Endodermal cell (in vitro differentiated cells): ENCODE data around the gene BRD7. TPM values are rescaled to one million over a fixed set of nuclear protein-coding genes. Genes with fewer than 3 reads are reported as not detected.

Source experiments
- DNase-seq: peaks from one replicate; pipeline ENCODE4 v3.0.0-alpha.2; 2017
- H3K27ac ChIP-seq: 2 replicates; pipeline ENCODE4 v1.5.1; 2013; ENCODE audit warnings: mild to moderate bottlenecking, low read depth, low read length, moderate library complexity
- H3K27me3 ChIP-seq: 2 replicates; pipeline ENCODE4 v1.6.1; 2013; ENCODE audit warnings: mild to moderate bottlenecking, low read length, moderate library complexity; ENCODE audit not compliant: insufficient read depth, control insufficient read depth, poor library complexity, severe bottlenecking
- H3K36me3 ChIP-seq: 2 replicates; pipeline ENCODE4 v1.7.0; 2013; ENCODE audit warnings: mild to moderate bottlenecking, low read length, moderate library complexity; ENCODE audit not compliant: control insufficient read depth, insufficient read depth
- H3K4me1 ChIP-seq: one replicate; pipeline ENCODE4 v1.7.0; 2013; ENCODE audit warnings: low read length; ENCODE audit not compliant: control insufficient read depth, insufficient read depth
- H3K4me3 ChIP-seq: 2 replicates; pipeline ENCODE4 v1.5.1; 2013; ENCODE audit warnings: mild to moderate bottlenecking, low read length, moderate library complexity
- H3K9ac ChIP-seq: 2 replicates; pipeline ENCODE4 v1.6.1; 2013; ENCODE audit warnings: mild to moderate bottlenecking, low read length, moderate library complexity; ENCODE audit not compliant: poor library complexity, severe bottlenecking; ENCODE audit errors: extremely low read depth
- H3K9me3 ChIP-seq: 2 replicates; pipeline ENCODE4 v1.6.1; 2013; ENCODE audit warnings: mild to moderate bottlenecking, low read length, moderate library complexity; ENCODE audit not compliant: control insufficient read depth
- H3K27ac Mint-ChIP-seq: 2 replicates; pipeline ENCODE4 v1.8.0; 2020; ENCODE audit warnings: mixed read lengths
- H3K27me3 Mint-ChIP-seq: 2 replicates; pipeline ENCODE4 v1.8.0; 2021; ENCODE audit warnings: mild to moderate bottlenecking, mixed read lengths; ENCODE audit not compliant: insufficient read depth
- H3K36me3 Mint-ChIP-seq: 2 replicates; pipeline ENCODE4 v1.8.0; 2020; ENCODE audit warnings: low read depth, mixed read lengths
- H3K4me1 Mint-ChIP-seq: 2 replicates; pipeline ENCODE4 v1.8.0; 2020; ENCODE audit warnings: mixed read lengths
- H3K4me3 Mint-ChIP-seq: 2 replicates; pipeline ENCODE4 v1.8.0; 2020; ENCODE audit warnings: mild to moderate bottlenecking, moderate library complexity, mixed read lengths
- H3K9me3 Mint-ChIP-seq: 2 replicates; pipeline ENCODE4 v1.8.0; 2020; ENCODE audit warnings: mild to moderate bottlenecking, mixed read lengths
- WGBS, 2 experiments: methylation state at CpG; one replicate each; pipeline versions ENCODE4 v1.1.5 to v1.1.7; 2013; ENCODE audit warnings: missing lambda C conversion rate in 2 of 2, mixed read lengths in 1 of 2; ENCODE audit not compliant: insufficient coverage in 1 of 2, insufficient read length in 1 of 2; 5-methylcytosine and 5-hydroxymethylcytosine counted together
- total RNA-seq, 2 donors: library from RNA; stranded (reverse); fragmentation: NEBNext Ultra II Directional in 1 of 2; extraction: Animal tissue kit (Norgen Biotek cat#: 25700) in 1 of 2; gene quantifications; 2 replicates in 1 of 2; 3 replicates in 1 of 2; pipeline ENCODE4 v1.2.1, GENCODE V29; 2021
- TF ChIP-seq, protein P1 (sequence below): fragments of 200-600 bp; sonication (generic); conservative IDR thresholded peaks from 2 replicates; pipeline ENCODE4 v1.5.0; 2021; ENCODE audit warnings: antibody characterized with exemption, mild to moderate bottlenecking

The BRD7 gene
- total RNA-seq, 2 donors from 2014 or later: 125 to 163 TPM

DNA sequence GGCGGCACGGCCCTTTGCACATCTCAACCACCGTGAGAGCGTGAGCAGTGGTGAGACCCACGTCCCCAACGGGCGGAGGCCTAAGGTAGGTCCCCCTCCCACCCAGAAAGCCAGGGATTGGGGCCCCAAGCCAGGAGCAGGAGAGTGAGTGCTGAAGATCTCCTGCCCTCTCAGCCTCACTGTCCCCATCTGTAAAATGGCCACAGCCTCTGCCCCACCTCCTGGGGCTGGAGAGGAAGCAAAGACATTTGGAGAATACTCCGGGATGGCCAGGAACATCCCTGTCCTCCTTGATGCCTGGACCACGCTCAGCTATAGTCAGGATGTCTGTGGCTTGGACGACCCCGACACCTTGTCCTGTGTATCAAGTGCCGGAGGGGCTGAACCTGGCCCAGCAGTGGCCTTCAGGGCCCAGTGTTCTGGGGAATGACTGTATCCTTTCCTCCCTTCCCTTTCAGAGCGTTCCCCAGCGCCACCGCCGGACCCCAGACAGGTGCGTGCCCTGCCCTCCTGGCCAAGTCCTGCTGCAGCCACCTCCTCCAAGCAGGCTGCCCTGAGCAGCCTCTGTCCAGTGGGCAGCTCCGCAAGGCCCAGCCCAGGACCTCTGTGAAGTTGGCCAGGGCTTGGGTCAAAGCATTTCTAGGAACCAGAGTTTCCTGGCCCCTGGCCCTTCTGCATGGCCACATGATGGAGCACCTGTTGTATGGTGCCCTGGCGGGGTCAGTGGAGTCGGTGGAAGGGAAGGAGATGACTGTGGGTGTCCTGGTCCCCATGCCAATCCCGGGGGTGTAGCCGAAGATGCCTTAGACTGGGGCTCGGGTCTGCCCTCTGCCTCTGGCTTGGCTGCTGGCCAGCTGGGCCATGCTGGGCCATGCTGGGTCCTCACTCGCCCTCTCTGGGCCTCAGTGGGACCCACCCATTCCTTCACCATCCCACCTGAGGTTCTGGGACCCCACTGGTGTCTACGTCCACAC is 64.0 kb downstream of the BRD7 start:
- H3K9ac ChIP-seq: no peak overlapping the region
- DNase-seq: peak; percentile 36
- WGBS, 2 experiments: 90% methylated on average over 18 to 24 of the region's 25 CpGs
- no peaks in the 10 kb centered on the region for H3K4me1 ChIP-seq
- no peaks in the 10 kb centered on the region for H3K36me3 ChIP-seq
- Mint-ChIP-seq H3K4me1 (peaks cover 6% of the 10 kb centered on the region), H3K9me3 (no peaks in the 10 kb centered on the region), H3K36me3 (peaks cover 4% of the 10 kb centered on the region), H3K4me3 (no peak overlapping the region), H3K27me3 (no peaks in the 10 kb centered on the region), H3K27ac (no peak overlapping the region)
- H3K4me3 ChIP-seq: no peak overlapping the region
- no peak overlapping the region for H3K27ac ChIP-seq
- no peaks in the 10 kb centered on the region for H3K9me3 ChIP-seq
- no peaks in the 10 kb centered on the region for H3K27me3 ChIP-seq
- TF ChIP-seq, protein P1, sequence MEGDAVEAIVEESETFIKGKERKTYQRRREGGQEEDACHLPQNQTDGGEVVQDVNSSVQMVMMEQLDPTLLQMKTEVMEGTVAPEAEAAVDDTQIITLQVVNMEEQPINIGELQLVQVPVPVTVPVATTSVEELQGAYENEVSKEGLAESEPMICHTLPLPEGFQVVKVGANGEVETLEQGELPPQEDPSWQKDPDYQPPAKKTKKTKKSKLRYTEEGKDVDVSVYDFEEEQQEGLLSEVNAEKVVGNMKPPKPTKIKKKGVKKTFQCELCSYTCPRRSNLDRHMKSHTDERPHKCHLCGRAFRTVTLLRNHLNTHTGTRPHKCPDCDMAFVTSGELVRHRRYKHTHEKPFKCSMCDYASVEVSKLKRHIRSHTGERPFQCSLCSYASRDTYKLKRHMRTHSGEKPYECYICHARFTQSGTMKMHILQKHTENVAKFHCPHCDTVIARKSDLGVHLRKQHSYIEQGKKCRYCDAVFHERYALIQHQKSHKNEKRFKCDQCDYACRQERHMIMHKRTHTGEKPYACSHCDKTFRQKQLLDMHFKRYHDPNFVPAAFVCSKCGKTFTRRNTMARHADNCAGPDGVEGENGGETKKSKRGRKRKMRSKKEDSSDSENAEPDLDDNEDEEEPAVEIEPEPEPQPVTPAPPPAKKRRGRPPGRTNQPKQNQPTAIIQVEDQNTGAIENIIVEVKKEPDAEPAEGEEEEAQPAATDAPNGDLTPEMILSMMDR: no peak

- Histone ChIP-seq H3K9me3 (no peaks in the 10 kb centered on the region), H3K4me1 (no peaks in the 10 kb centered on the region), H3K9ac (no peak overlapping the region), H3K4me3 (no peak overlapping the region), H3K27ac (no peak overlapping the region), H3K36me3 (no peaks in the 10 kb centered on the region), H3K27me3 (no peaks in the 10 kb centered on the region)
- no peaks in the 10 kb centered on the region for H3K27me3 Mint-ChIP-seq
- DNase-seq: peak; percentile 41
- peaks cover 4% of the 10 kb centered on the region for H3K36me3 Mint-ChIP-seq
- TF ChIP-seq, protein P1: no peak
- no peaks in the 10 kb centered on the region for H3K9me3 Mint-ChIP-seq
- peaks cover 6% of the 10 kb centered on the region for H3K4me1 Mint-ChIP-seq
- H3K27ac Mint-ChIP-seq: no peak overlapping the region
- WGBS, 2 experiments: 93 to 97% methylated on average over 22 to 33 of the region's 33 CpGs
- H3K4me3 Mint-ChIP-seq: no peak overlapping the region
Measured at GRCh38 chr16:50303605-50304466, 65.0 kb downstream of the BRD7 start.

DNA sequence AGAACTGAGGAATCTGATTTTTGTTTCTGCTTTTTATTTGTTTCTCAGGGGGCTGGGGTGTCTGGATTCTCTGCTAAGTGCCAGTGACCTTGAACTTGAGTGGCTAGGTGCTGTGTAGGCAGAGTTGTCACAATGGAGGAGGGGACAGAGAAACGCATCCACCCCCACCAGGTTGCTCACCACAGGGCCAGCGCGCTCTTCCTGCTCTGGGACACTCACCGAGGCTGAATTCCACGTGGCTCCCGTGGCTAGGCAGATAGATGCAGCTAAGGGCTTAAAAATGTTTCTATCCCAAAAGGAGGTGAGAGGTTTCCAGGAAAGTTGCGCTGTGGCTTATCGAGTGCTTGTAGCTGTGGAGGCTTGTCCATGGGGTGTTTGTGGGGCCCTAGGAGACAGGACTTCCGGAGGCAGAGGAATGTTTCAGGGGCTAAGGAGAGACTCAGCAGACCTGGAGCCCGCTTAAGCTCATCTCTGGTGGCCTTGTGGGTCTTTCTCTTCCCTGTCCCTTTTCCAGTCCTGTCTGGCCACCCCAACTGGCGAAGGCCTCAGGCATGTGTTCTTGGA is 65.7 kb downstream of the BRD7 start:
- no peak overlapping the region for H3K4me3 ChIP-seq
- peak overlapping the region; percentile 19 for H3K27ac Mint-ChIP-seq
- H3K4me1 ChIP-seq: no peaks in the 10 kb centered on the region
- DNase-seq: peak; percentile 41
- no peak overlapping the region for H3K9ac ChIP-seq
- H3K36me3 ChIP-seq: no peaks in the 10 kb centered on the region
- H3K27ac ChIP-seq: no peak overlapping the region
- H3K4me1 Mint-ChIP-seq: peaks cover 6% of the 10 kb centered on the region
- 93 to 94% methylated on average over 6 to 11 of the region's 11 CpGs for WGBS, 2 experiments
- no peaks in the 10 kb centered on the region for H3K9me3 Mint-ChIP-seq
- no peaks in the 10 kb centered on the region for H3K27me3 Mint-ChIP-seq
- H3K36me3 Mint-ChIP-seq: peaks cover 4% of the 10 kb centered on the region
- TF ChIP-seq, protein P1: no peak
- no peaks in the 10 kb centered on the region for H3K27me3 ChIP-seq
- no peaks in the 10 kb centered on the region for H3K9me3 ChIP-seq
- no peak overlapping the region for H3K4me3 Mint-ChIP-seq
